HL-60 (cell line): ENCODE measurements around the gene FAM120A.

Source experiments
- TF ChIP-seq, protein P1 (sequence below): IDR thresholded peaks from one replicate; pipeline ENCODE4 v1.5.1; 2011; ENCODE audit warnings: low read length, control low read depth, inconsistent platforms; ENCODE audit not compliant: insufficient read depth
- TF ChIP-seq, protein P2 (sequence below): IDR thresholded peaks from 2 replicates; pipeline ENCODE4 v1.6.1; 2012; ENCODE audit warnings: low read depth; ENCODE audit not compliant: insufficient replicate concordance

DNA sequence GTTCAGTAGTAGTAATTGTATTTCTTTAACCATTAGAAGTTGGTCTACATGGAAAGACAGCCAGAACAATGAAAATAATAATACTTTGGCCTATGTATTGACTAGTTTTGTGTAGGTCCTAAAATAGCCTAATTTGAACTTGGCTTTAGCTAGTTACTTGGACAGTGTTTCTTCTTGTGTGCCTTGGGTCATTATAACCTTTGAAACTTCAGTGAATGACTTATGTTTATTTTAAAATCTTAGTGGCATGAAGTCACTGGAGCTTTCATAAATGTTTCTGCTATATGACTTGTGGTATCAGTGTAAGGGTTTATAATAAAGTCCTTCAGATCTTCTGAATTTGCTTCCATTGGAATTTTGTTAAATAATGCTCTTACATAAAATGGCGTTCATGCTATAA is 4.5 kb downstream of the FAM120A start:
- TF ChIP-seq, protein P1, sequence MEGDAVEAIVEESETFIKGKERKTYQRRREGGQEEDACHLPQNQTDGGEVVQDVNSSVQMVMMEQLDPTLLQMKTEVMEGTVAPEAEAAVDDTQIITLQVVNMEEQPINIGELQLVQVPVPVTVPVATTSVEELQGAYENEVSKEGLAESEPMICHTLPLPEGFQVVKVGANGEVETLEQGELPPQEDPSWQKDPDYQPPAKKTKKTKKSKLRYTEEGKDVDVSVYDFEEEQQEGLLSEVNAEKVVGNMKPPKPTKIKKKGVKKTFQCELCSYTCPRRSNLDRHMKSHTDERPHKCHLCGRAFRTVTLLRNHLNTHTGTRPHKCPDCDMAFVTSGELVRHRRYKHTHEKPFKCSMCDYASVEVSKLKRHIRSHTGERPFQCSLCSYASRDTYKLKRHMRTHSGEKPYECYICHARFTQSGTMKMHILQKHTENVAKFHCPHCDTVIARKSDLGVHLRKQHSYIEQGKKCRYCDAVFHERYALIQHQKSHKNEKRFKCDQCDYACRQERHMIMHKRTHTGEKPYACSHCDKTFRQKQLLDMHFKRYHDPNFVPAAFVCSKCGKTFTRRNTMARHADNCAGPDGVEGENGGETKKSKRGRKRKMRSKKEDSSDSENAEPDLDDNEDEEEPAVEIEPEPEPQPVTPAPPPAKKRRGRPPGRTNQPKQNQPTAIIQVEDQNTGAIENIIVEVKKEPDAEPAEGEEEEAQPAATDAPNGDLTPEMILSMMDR: no peak
- TF ChIP-seq, protein P2, sequence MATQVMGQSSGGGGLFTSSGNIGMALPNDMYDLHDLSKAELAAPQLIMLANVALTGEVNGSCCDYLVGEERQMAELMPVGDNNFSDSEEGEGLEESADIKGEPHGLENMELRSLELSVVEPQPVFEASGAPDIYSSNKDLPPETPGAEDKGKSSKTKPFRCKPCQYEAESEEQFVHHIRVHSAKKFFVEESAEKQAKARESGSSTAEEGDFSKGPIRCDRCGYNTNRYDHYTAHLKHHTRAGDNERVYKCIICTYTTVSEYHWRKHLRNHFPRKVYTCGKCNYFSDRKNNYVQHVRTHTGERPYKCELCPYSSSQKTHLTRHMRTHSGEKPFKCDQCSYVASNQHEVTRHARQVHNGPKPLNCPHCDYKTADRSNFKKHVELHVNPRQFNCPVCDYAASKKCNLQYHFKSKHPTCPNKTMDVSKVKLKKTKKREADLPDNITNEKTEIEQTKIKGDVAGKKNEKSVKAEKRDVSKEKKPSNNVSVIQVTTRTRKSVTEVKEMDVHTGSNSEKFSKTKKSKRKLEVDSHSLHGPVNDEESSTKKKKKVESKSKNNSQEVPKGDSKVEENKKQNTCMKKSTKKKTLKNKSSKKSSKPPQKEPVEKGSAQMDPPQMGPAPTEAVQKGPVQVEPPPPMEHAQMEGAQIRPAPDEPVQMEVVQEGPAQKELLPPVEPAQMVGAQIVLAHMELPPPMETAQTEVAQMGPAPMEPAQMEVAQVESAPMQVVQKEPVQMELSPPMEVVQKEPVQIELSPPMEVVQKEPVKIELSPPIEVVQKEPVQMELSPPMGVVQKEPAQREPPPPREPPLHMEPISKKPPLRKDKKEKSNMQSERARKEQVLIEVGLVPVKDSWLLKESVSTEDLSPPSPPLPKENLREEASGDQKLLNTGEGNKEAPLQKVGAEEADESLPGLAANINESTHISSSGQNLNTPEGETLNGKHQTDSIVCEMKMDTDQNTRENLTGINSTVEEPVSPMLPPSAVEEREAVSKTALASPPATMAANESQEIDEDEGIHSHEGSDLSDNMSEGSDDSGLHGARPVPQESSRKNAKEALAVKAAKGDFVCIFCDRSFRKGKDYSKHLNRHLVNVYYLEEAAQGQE: no peak
